Effector memory CD8-positive, alpha-beta T cell (primary cell): ENCODE data around the gene DIAPH3.

Experiments
- ATAC-seq: fragments of 150-1000 bp; cut with Tn5 transposase; replicated peaks from 2 replicates; pipeline ENCODE4 v1.10.0; 2021; ENCODE audit warnings: mild to moderate bottlenecking, moderate library complexity
- DNase-seq, 3 experiments: peaks; one replicate each; pipeline ENCODE4 v3.0.0; 2021
- H3K27ac Mint-ChIP-seq, 2 donors: one replicate each; pipeline ENCODE4 v1.8.0; 2022; ENCODE audit warnings: mild to moderate bottlenecking in 2 of 2, mixed read lengths in 2 of 2, moderate library complexity in 2 of 2
- H3K27me3 Mint-ChIP-seq, 2 donors: one replicate each; pipeline ENCODE4 v1.8.0; 2022; ENCODE audit warnings: mixed read lengths in 2 of 2
- H3K36me3 Mint-ChIP-seq: one replicate; pipeline ENCODE4 v1.8.0; 2022; ENCODE audit warnings: mild to moderate bottlenecking, moderate library complexity, mixed read lengths; ENCODE audit not compliant: insufficient read depth
- H3K4me1 Mint-ChIP-seq, 2 donors: one replicate each; pipeline ENCODE4 v1.8.0; 2022; ENCODE audit warnings: low read depth in 2 of 2, mixed read lengths in 2 of 2
- H3K4me3 Mint-ChIP-seq, 2 donors: one replicate each; pipeline ENCODE4 v1.8.0; 2022; ENCODE audit warnings: mild to moderate bottlenecking in 2 of 2, mixed read lengths in 2 of 2, moderate library complexity in 2 of 2
- H3K9me3 Mint-ChIP-seq, 2 donors: one replicate each; pipeline ENCODE4 v1.8.0; 2022; ENCODE audit warnings: mixed read lengths in 2 of 2

DIAPH3 gene

GRCh38 chr13:59730026-59730425, 433.7 kb downstream of the DIAPH3 start:
- H3K9me3 Mint-ChIP-seq = no peaks in the 10 kb centered on the region
- H3K4me1 Mint-ChIP-seq = no peaks in the 10 kb centered on the region
- no peaks in the 10 kb centered on the region for H3K36me3 Mint-ChIP-seq
- no peak overlapping the region for H3K27ac Mint-ChIP-seq
- H3K27me3 Mint-ChIP-seq = no peaks in the 10 kb centered on the region
- H3K4me3 Mint-ChIP-seq = no peak overlapping the region
- ATAC-seq (no peak), DNase-seq (no peak)

- no peak for ATAC-seq
- H3K4me1 Mint-ChIP-seq = no peaks in the 10 kb centered on the region
- H3K27me3 Mint-ChIP-seq = no peaks in the 10 kb centered on the region
- H3K9me3 Mint-ChIP-seq = no peaks in the 10 kb centered on the region
- DNase-seq = no peak
- no peaks in the 10 kb centered on the region for H3K36me3 Mint-ChIP-seq
- H3K27ac Mint-ChIP-seq = no peak overlapping the region
- H3K4me3 Mint-ChIP-seq = no peak overlapping the region
Observed at GRCh38 chr13:59728896-59729545, 434.7 kb downstream of the DIAPH3 start.

GRCh38 chr13:59721926-59722910, 441.5 kb downstream of the DIAPH3 start:
- no peak overlapping the region for H3K4me3 Mint-ChIP-seq
- no peaks in the 10 kb centered on the region for H3K36me3 Mint-ChIP-seq
- ATAC-seq = no peak
- no peaks in the 10 kb centered on the region for H3K27me3 Mint-ChIP-seq
- H3K27ac Mint-ChIP-seq = no peak overlapping the region
- H3K9me3 Mint-ChIP-seq = no peaks in the 10 kb centered on the region
- peaks cover 0 to 5% of the 10 kb centered on the region in 2 donors for H3K4me1 Mint-ChIP-seq
- no peak for DNase-seq

- H3K36me3 Mint-ChIP-seq = no peaks in the 10 kb centered on the region
- ATAC-seq (no peak), DNase-seq (no peak)
- no peak overlapping the region for H3K4me3 Mint-ChIP-seq
- no peak overlapping the region for H3K27ac Mint-ChIP-seq
- no peaks in the 10 kb centered on the region for H3K27me3 Mint-ChIP-seq
- no peaks in the 10 kb centered on the region for H3K9me3 Mint-ChIP-seq
- no peaks in the 10 kb centered on the region for H3K4me1 Mint-ChIP-seq
Observed at GRCh38 chr13:59715611-59716010, 448.1 kb downstream of the DIAPH3 start.

- no peaks in the 10 kb centered on the region for H3K36me3 Mint-ChIP-seq
- no peaks in the 10 kb centered on the region for H3K9me3 Mint-ChIP-seq
Observed at GRCh38 chr13:59710996-59711701, 452.6 kb downstream of the DIAPH3 start.

GRCh38 chr13:59710416-59710815, 453.3 kb downstream of the DIAPH3 start:
- Mint-ChIP-seq H3K4me3 (no peak overlapping the region), H3K4me1 (no peaks in the 10 kb centered on the region), H3K27ac (no peak overlapping the region), H3K36me3 (no peaks in the 10 kb centered on the region), H3K27me3 (no peaks in the 10 kb centered on the region), H3K9me3 (no peaks in the 10 kb centered on the region)
- no peak for DNase-seq
- no peak for ATAC-seq

More at GRCh38 chr13:59710996-59711701, 452.6 kb downstream of the DIAPH3 start:
- Mint-ChIP-seq H3K27me3 (no peaks in the 10 kb centered on the region), H3K27ac (no peak overlapping the region), H3K4me1 (no peaks in the 10 kb centered on the region), H3K4me3 (no peak overlapping the region)
- DNase-seq = no peak
- ATAC-seq = no peak

GRCh38 chr13:59706101-59706976, 457.4 kb downstream of the DIAPH3 start:
- no peak for ATAC-seq
- H3K36me3 Mint-ChIP-seq = no peaks in the 10 kb centered on the region
- H3K4me1 Mint-ChIP-seq = no peaks in the 10 kb centered on the region
- no peaks in the 10 kb centered on the region for H3K27me3 Mint-ChIP-seq
- H3K9me3 Mint-ChIP-seq = no peaks in the 10 kb centered on the region
- no peak overlapping the region for H3K4me3 Mint-ChIP-seq
- no peak for DNase-seq
- no peak overlapping the region for H3K27ac Mint-ChIP-seq

- DNase-seq (no peak), ATAC-seq (no peak)
- H3K36me3 Mint-ChIP-seq = no peaks in the 10 kb centered on the region
- H3K27me3 Mint-ChIP-seq = no peaks in the 10 kb centered on the region
- no peaks in the 10 kb centered on the region for H3K9me3 Mint-ChIP-seq
- no peak overlapping the region for H3K27ac Mint-ChIP-seq
- no peaks in the 10 kb centered on the region for H3K4me1 Mint-ChIP-seq
- no peak overlapping the region for H3K4me3 Mint-ChIP-seq
Observed at GRCh38 chr13:59702269-59702668, 461.5 kb downstream of the DIAPH3 start.

GRCh38 chr13:59701261-59701660, 462.5 kb downstream of the DIAPH3 start:
- H3K4me3 Mint-ChIP-seq = no peak overlapping the region
- H3K27ac Mint-ChIP-seq = no peak overlapping the region
- no peak for DNase-seq
- H3K4me1 Mint-ChIP-seq = no peaks in the 10 kb centered on the region
- ATAC-seq = no peak
- no peaks in the 10 kb centered on the region for H3K36me3 Mint-ChIP-seq
- H3K9me3 Mint-ChIP-seq = no peaks in the 10 kb centered on the region
- no peaks in the 10 kb centered on the region for H3K27me3 Mint-ChIP-seq

- Mint-ChIP-seq H3K36me3 (no peaks in the 10 kb centered on the region), H3K27ac (no peak overlapping the region), H3K4me1 (no peaks in the 10 kb centered on the region), H3K4me3 (no peak overlapping the region), H3K27me3 (no peaks in the 10 kb centered on the region), H3K9me3 (no peaks in the 10 kb centered on the region)
- no peak for ATAC-seq
- no peak for DNase-seq
Observed at GRCh38 chr13:59700281-59700680, 463.4 kb downstream of the DIAPH3 start.

- Mint-ChIP-seq H3K4me1 (no peaks in the 10 kb centered on the region), H3K9me3 (no peaks in the 10 kb centered on the region), H3K4me3 (no peak overlapping the region), H3K27ac (no peak overlapping the region), H3K36me3 (no peaks in the 10 kb centered on the region), H3K27me3 (no peaks in the 10 kb centered on the region)
- ATAC-seq (no peak), DNase-seq (no peak)
Observed at GRCh38 chr13:59696271-59696670, 467.5 kb downstream of the DIAPH3 start.

GRCh38 chr13:59691501-59692066, 472.1 kb downstream of the DIAPH3 start:
- no peaks in the 10 kb centered on the region for H3K4me1 Mint-ChIP-seq
- H3K9me3 Mint-ChIP-seq = no peaks in the 10 kb centered on the region
- no peak overlapping the region for H3K27ac Mint-ChIP-seq
- no peak overlapping the region for H3K4me3 Mint-ChIP-seq
- no peaks in the 10 kb centered on the region for H3K36me3 Mint-ChIP-seq
- H3K27me3 Mint-ChIP-seq = no peaks in the 10 kb centered on the region
- ATAC-seq = no peak
- no peak for DNase-seq
